Astrocyte (in vitro differentiated cells and primary cell): ENCODE results near the gene GHITM.

Experiments
- CTCF ChIP-seq: IDR thresholded peaks from 2 replicates; pipeline ENCODE4 v1.5.1; 2011; ENCODE audit warnings: low read depth, mild to moderate bottlenecking, inconsistent platforms, low read length, moderate library complexity; ENCODE audit not compliant: insufficient read depth
- EZH2 ChIP-seq: IDR thresholded peaks from 2 replicates; pipeline ENCODE4 v1.6.1; 2012; ENCODE audit warnings: mild to moderate bottlenecking, low read length, inconsistent platforms; ENCODE audit not compliant: insufficient read depth

GRCh38 chr10:84185526-84186175 is 46.3 kb downstream of the GHITM start:
- TF ChIP-seq CTCF, result no peak
- no peak for TF ChIP-seq EZH2
